NCI-H2171 treated with DMSO at 0.1 percent for 48 hours (cell line): Measurements from ENCODE around the gene KLK10.

Experiments
- DNase-seq: peaks from one replicate; lab custom pipeline; 2025; lab: John Stamatoyannopoulos, UW

Gene KLK10

GRCh38 chr19:50967929-50968715 lies 51.4 kb downstream of the KLK10 start:
- no peak for DNase-seq

- no peak for DNase-seq
Measured at GRCh38 chr19:50964266-50964665, 55.2 kb downstream of the KLK10 start.

GRCh38 chr19:50963381-50963780 lies 56.1 kb downstream of the KLK10 start:
- DNase-seq = no peak
